ENCODE results near the gene CRISPLD2. TPM values are rescaled to one million over a fixed set of nuclear protein-coding genes. Genes with fewer than 3 reads are reported as not detected.

CRISPLD2 gene
- total RNA-seq, 1 donor from 2014 or later, result not detected

DNA sequence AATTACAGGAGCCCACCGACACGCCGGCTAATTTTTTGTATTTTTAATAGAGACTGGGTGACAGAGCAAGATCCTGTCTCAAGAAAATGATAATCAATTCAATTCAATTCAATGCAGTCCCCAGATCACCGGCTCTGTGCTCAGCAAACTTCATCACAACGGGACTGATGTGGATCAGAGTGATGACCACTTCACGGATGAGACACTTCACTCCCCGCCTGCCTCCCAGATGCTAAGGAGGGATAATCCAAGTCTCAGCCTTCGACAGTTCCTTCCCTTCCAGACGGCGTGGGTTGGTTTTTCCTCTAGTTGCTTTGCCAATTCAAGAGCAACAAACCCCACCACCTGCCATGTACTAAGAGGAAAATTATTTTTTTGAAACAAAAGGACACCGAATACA is 97.7 kb downstream of the CRISPLD2 start:
- no peak for DNase-seq (ENCODE audit: low spot score)

DNA sequence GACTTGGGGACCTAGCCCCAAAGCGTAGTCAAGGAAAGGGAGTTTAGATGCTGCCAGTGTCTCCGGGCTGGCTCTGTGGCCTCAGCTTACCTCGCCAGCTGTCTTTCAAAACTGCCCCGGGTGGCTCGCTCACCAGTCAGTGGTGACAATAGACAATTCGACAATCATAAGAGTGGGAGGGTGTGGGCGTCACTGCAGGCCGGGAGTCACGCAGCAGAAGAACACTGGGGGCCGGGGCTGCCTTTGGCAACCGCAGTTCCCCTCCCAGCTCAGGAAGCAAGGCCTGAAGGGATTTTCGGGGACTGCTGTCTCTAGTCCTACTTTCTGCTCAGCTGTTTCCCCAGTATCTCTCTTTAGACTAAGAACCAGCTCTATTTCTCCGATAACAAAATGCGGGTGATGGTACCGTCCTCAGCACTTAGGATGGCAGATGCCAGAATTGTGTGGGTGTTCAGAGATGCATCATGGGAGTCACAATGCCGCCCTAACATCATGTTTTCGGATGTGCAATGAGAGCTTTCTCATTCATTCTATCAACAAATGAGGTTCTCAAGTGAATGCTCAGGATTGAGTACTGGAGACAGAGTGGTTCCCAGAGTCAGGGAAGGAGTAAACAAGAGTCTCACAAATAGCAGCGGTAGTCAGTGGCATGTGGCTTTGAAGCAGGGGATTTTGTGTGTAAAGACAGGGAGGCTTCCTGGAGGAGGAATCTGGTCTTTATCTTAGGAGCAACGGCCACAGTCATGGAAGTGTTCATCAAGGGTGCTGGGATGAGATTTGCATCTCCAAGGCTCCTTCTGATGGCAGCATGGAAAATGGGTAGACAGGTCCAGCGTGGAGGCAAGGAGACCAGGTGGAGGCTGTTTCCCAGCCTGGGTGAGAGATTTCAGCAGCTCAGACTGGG is 98.5 kb downstream of the CRISPLD2 start:
- DNase-seq (ENCODE audit: low spot score), result no peak
- Mint-ChIP-seq H3K9me3 (no peaks in the 10 kb centered on the region), H3K36me3 (ENCODE audit: low read depth) (no peaks in the 10 kb centered on the region), H3K4me1 (ENCODE audit: low read depth) (no peaks in the 10 kb centered on the region), H3K27me3 (ENCODE audit: insufficient read depth) (peaks cover 24% of the 10 kb centered on the region), H3K4me3 (no peak overlapping the region), H3K27ac (no peak overlapping the region)
- intact Hi-C loops (cut with micrococcal nuclease), result no loop called here

More for the DNA sequence above, 97.7 kb downstream of the CRISPLD2 start:
- no peak overlapping the region for H3K4me3 Mint-ChIP-seq
- H3K27ac Mint-ChIP-seq, result no peak overlapping the region
- no peaks in the 10 kb centered on the region for H3K36me3 Mint-ChIP-seq (ENCODE audit: low read depth)
- intact Hi-C loops (cut with micrococcal nuclease), result no loop called here
- no peaks in the 10 kb centered on the region for H3K4me1 Mint-ChIP-seq (ENCODE audit: low read depth)
- H3K27me3 Mint-ChIP-seq (ENCODE audit: insufficient read depth), result peaks cover 27% of the 10 kb centered on the region
- H3K9me3 Mint-ChIP-seq, result no peaks in the 10 kb centered on the region

DNA sequence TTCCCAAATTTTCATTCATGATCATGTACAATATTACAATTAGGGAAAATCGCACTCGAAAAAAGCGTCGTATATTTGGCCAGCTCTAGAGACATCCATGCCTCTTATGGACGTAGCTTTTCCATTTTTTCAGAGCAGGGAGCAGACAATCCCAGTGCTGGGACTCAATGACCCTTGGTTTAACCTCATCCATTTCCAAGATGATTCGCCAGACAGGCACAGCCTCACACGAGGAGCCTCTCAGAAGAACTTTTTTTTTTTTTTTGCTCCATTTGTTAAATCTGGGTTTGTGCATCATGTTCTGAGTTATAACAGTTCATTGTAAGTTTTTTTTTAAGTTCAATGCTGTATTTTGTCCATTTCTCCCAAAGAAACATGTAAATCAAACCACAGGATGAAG is 99.5 kb downstream of the CRISPLD2 start:
- no peaks in the 10 kb centered on the region for H3K9me3 Mint-ChIP-seq
- H3K4me1 Mint-ChIP-seq (ENCODE audit: low read depth), result no peaks in the 10 kb centered on the region
- no peak overlapping the region for H3K27ac Mint-ChIP-seq
- intact Hi-C loops (cut with micrococcal nuclease), result no loop called here
- no peak for DNase-seq (ENCODE audit: low spot score)
- H3K36me3 Mint-ChIP-seq (ENCODE audit: low read depth), result no peaks in the 10 kb centered on the region
- H3K4me3 Mint-ChIP-seq, result no peak overlapping the region
- peaks cover 20% of the 10 kb centered on the region for H3K27me3 Mint-ChIP-seq (ENCODE audit: insufficient read depth)

DNA sequence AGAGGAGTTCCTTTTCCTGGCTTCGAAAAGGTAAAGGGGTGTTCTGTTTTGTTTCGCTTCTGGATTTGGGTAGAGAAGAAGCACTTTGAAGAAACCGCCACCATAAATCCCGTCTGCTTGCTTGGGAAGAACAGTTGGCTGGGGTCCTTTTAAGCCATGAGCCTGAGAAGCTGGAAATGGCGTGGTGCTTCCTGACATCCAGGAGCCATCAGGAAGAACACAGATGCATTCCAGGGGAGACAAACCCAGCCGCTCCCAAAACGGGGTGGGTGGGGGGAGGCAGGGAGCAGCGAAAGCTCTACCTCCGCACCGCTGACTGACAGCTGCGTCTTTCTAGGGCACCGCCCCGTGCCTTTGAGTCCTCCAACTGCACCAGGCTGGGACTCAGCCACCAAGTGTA is 99.9 kb downstream of the CRISPLD2 start:
- no peak for DNase-seq (ENCODE audit: low spot score)
- Mint-ChIP-seq H3K4me3 (no peak overlapping the region), H3K9me3 (no peaks in the 10 kb centered on the region), H3K4me1 (ENCODE audit: low read depth) (no peaks in the 10 kb centered on the region), H3K27ac (no peak overlapping the region), H3K27me3 (ENCODE audit: insufficient read depth) (peaks cover 20% of the 10 kb centered on the region), H3K36me3 (ENCODE audit: low read depth) (no peaks in the 10 kb centered on the region)
- intact Hi-C loops (cut with micrococcal nuclease), result no loop called here

DNA sequence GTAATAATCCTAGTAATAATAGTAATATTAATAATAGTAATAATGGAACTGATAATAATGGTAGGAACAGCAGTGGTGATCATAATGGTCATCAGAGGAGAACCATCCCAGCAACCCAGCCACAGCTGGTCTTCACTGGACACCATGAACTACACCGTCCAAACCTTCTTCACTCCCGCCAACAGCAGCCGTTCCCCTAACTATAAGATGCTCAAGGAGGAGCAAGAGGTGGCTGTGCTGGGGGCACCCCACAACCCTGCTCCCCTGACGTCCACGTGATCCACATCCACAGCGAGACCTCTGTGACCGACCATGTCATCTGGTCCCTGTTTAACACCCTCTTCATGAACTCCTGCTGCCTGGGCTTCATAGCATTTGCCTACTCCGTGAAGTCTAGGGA is 100.5 kb downstream of the CRISPLD2 start:
- H3K27ac Mint-ChIP-seq, result no peak overlapping the region
- no peaks in the 10 kb centered on the region for H3K36me3 Mint-ChIP-seq (ENCODE audit: low read depth)
- H3K9me3 Mint-ChIP-seq, result no peaks in the 10 kb centered on the region
- no peaks in the 10 kb centered on the region for H3K4me1 Mint-ChIP-seq (ENCODE audit: low read depth)
- intact Hi-C loops (cut with micrococcal nuclease), result no loop called here
- DNase-seq (ENCODE audit: low spot score), result no peak
- H3K4me3 Mint-ChIP-seq, result no peak overlapping the region
- peaks cover 20% of the 10 kb centered on the region for H3K27me3 Mint-ChIP-seq (ENCODE audit: insufficient read depth)

DNA sequence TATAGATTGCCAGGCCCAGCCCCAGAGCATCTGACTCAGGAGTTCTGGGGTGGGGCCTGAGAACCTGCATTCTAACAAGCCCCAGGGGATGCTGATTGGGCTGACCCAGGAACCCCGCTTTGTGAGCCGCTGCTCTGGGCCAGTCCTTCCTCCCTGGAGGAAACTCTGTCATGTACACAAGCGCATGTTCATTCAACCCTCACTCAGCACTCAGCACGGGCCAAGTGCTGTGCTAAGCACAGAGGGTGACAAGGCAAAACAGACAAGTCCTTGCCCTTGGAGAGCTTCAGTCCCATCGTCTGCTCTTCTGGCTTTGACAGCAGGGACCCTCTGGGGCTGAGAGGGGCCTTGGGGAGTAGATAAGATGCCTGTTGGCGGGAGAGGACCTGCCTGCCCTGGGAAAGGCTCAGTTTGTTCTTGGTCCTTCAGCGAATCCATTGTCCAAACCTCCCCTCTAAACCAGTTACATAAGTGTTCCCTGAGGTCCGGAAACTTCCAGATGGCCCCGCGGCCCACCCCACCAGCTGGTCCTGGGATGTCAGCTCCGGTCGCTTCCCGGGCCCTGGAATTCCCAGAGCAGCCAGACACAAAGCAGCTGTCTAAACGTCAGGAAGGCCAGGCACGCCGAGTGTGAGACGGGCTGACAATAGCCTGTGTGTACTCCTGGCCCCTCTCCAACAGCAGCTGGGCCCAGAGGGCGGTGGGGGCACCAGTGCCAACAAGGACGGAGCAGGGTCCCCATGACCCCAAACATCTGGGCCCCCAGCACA is 102.8 kb downstream of the CRISPLD2 start:
- Mint-ChIP-seq H3K4me1 (ENCODE audit: low read depth) (no peaks in the 10 kb centered on the region), H3K4me3 (no peak overlapping the region), H3K27ac (no peak overlapping the region), H3K27me3 (ENCODE audit: insufficient read depth) (peaks cover 8% of the 10 kb centered on the region), H3K36me3 (ENCODE audit: low read depth) (no peaks in the 10 kb centered on the region), H3K9me3 (no peaks in the 10 kb centered on the region)
- intact Hi-C loops (cut with micrococcal nuclease), result no loop called here
- no peak for DNase-seq (ENCODE audit: low spot score)

DNA sequence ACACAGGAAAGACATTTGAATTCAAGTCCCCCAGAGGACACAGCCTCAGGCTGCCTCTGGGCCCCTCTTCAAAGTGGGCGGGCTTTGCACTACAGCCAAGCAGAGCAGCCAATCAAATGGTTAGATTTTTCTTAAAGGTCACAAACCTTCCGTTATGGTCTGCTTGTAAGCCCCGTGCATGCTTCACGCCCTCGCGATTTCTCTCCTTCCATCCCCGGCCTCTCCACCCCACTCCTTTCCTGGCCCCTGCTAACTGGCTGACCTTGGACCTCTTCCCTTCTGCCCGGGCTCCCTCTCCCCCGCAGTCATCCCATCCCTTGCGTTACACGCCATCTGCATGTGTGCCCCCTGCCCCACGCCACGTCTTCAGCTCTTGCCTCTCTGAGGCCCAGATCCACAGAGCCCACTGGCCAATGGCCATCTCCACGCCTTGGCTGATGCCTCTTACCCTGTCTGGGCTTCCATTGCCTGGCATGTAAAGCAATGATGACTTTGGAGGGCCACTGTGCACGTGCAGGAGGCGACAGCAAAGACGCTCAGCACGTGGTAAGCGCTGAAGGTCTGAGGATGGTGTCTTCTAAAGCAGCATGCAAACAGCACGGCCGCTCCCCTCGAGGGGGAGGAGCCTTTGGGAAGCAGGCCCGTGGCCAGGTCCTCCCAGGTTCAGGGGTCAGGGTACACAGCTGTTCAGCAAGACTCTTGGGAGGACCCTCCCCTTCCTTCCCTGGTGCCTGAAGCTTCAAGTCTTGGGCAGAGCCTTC is 104.7 kb downstream of the CRISPLD2 start:
- peaks cover 4% of the 10 kb centered on the region for H3K27me3 Mint-ChIP-seq (ENCODE audit: insufficient read depth)
- DNase-seq (ENCODE audit: low spot score), result no peak
- no peak overlapping the region for H3K4me3 Mint-ChIP-seq

DNA sequence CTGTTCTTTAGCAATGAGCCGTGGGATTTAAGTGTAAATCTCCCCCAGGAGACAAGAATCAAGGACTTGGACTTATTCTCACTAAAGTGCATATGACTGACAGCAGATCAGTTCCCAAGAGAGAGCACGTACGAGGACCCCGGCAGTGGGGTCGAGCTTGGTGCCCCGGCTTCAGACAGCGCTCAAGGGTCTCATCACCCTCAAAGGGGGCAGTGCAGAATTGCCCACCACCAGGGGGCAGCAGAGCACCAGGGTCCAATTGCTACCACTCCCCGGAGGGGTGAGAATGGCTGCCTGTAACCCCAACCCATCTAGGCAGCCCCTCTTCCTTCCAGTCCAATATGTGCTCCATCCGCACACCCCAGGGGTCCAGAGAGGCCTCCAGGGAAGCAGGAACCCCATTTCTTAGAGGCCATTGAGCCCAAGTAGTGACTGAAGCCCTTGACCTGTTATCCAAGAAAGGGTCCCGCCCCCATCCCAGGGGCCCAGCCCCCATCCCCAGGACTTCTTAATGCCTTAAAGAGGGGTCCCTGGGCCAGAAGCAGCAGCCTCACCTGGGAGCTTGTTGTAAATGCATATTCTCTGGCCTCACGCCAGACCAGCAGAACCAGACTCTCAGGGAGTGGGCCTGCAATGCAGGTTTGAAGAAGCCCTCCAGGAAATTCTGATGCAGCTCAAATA is 105.4 kb downstream of the CRISPLD2 start:
- peak; percentile 41 for DNase-seq (ENCODE audit: low spot score)
- H3K9me3 Mint-ChIP-seq, result no peaks in the 10 kb centered on the region
- no peaks in the 10 kb centered on the region for H3K4me1 Mint-ChIP-seq (ENCODE audit: low read depth)
- no peak overlapping the region for H3K4me3 Mint-ChIP-seq
- H3K27me3 Mint-ChIP-seq (ENCODE audit: insufficient read depth), result peaks cover 4% of the 10 kb centered on the region
- intact Hi-C loops (cut with micrococcal nuclease), result loop anchor here (1.0 kb wide), 3 partner anchors 27 to 161 kb away; no protein-coding TSS in a partner anchor
- no peak overlapping the region for H3K27ac Mint-ChIP-seq
- H3K36me3 Mint-ChIP-seq (ENCODE audit: low read depth), result no peaks in the 10 kb centered on the region

More for the DNA sequence above, 104.7 kb downstream of the CRISPLD2 start:
- Mint-ChIP-seq H3K9me3 (no peaks in the 10 kb centered on the region), H3K4me1 (ENCODE audit: low read depth) (no peaks in the 10 kb centered on the region), H3K27ac (no peak overlapping the region), H3K36me3 (ENCODE audit: low read depth) (no peaks in the 10 kb centered on the region)
- intact Hi-C loops (cut with micrococcal nuclease), result loop anchor here (1.0 kb wide), 3 partner anchors 28 to 162 kb away; no protein-coding TSS in a partner anchor

DNA sequence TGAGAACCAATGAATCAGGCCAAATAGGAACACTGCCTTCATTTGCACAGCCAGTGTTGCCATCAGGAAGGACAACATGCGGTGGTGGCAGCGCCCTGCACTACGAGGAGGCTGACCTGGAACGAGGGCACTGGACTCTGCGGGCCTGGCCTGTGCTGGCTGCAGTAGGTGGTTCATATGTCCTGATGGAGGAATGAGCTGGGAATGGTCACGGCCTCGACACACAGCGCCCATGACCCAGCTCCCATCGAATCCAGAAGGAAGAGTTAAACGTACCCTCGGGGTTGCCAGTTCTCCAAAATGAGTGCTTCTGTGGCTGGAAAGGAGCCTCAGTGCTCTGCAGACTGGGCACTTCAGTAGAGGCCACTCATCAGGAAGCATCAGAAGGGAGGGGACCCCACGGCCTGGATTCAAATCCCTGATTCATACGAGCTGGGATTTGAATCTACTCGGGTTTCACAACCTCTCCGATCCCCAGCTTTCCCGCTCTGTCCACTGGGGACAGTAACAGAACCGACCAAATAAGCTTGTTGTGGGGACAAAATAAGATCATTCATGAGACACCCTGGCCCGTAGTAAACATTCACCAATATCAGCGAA is 106.1 kb downstream of the CRISPLD2 start:
- Mint-ChIP-seq H3K36me3 (ENCODE audit: low read depth) (no peaks in the 10 kb centered on the region), H3K4me3 (no peak overlapping the region), H3K27me3 (ENCODE audit: insufficient read depth) (peaks cover 5% of the 10 kb centered on the region), H3K27ac (no peak overlapping the region), H3K9me3 (no peaks in the 10 kb centered on the region), H3K4me1 (ENCODE audit: low read depth) (no peaks in the 10 kb centered on the region)
- DNase-seq (ENCODE audit: low spot score), result no peak
- intact Hi-C loops (cut with micrococcal nuclease), result loop anchor here (1.0 kb wide), 3 partner anchors 26 to 160 kb away; no protein-coding TSS in a partner anchor

DNA sequence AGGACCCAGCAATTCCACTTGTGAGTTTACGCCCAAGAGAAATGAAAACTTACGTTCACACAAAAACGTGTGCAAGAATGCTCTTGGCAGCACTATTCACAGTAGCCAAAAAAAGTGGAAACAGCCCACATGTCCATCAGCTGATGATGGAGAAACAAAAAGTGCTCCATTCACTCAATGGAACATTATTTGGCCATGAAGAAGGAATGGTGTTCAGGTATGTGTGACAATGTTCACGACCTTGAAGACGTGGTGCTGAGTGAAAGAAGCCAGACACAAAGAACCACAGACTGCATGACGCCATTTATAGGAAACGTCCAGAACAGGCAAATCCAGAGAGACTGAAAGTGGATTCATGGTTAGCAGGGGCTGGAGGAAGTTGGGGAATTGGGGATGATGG is 106.7 kb downstream of the CRISPLD2 start:
- no peaks in the 10 kb centered on the region for H3K9me3 Mint-ChIP-seq
- no peaks in the 10 kb centered on the region for H3K4me1 Mint-ChIP-seq (ENCODE audit: low read depth)
- H3K36me3 Mint-ChIP-seq (ENCODE audit: low read depth), result no peaks in the 10 kb centered on the region
- DNase-seq (ENCODE audit: low spot score), result no peak
- H3K4me3 Mint-ChIP-seq, result no peak overlapping the region
- intact Hi-C loops (cut with micrococcal nuclease), result no loop called here
- H3K27ac Mint-ChIP-seq, result no peak overlapping the region
- peaks cover 7% of the 10 kb centered on the region for H3K27me3 Mint-ChIP-seq (ENCODE audit: insufficient read depth)

DNA sequence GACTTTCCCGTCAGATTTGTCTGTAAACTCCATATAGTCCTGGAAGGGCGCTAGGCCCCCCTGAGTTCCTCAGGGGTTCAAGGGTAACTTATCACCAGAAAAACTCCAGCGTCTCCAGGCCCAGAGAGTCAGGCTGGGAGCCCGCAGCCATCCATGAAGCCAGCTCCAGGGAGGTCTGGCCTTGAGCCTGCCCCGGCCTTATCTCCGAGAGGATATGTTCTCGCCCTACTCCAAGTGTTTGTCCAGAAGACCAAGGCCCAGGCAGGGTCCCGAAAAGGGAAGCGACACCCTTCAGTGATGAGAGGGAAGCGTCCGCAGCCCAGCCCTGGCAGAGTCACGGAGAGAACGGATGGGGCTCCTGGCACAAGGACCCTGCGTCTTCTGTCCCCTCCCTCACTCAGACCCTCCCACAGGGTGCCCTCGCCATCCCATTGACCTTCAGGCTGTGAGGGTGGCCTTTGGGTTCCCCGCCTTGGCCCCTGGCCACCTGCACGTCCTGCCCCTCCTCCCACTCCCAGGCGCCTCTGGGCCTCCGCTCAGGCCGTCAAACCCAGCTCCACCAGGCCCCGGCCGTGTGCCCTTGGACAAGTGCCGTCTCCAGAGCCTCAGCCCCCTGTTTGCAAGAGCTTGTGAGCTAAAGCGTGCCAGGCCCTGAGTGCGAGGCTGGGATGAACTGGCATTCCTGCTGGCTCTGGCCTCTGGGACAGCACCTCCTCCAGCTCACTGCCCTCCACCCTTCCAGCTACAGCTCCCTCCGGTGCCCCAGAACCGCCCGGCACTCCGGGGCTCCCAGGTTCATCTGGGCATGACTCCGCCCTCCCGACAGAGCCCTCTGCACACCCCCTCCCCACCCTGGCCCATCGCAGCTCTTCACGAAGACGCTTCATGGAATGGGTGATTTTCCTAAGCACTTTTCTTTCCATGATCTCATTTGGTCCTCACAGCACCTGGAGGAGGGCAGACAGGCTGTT is 108.1 kb downstream of the CRISPLD2 start:
- Mint-ChIP-seq H3K4me3 (no peak overlapping the region), H3K9me3 (no peaks in the 10 kb centered on the region), H3K36me3 (ENCODE audit: low read depth) (no peaks in the 10 kb centered on the region), H3K27me3 (ENCODE audit: insufficient read depth) (peaks cover 7% of the 10 kb centered on the region), H3K4me1 (ENCODE audit: low read depth) (no peaks in the 10 kb centered on the region), H3K27ac (no peak overlapping the region)
- no peak for DNase-seq (ENCODE audit: low spot score)
- intact Hi-C loops (cut with micrococcal nuclease), result no loop called here
